ENCODE data around the gene STOML2.
"Not testable (repeated sequence)": the region's sequence is repeated elsewhere in the genome, so short reads cannot be mapped to it uniquely, and the experiment has no call there.

STOML2 gene

DNA sequence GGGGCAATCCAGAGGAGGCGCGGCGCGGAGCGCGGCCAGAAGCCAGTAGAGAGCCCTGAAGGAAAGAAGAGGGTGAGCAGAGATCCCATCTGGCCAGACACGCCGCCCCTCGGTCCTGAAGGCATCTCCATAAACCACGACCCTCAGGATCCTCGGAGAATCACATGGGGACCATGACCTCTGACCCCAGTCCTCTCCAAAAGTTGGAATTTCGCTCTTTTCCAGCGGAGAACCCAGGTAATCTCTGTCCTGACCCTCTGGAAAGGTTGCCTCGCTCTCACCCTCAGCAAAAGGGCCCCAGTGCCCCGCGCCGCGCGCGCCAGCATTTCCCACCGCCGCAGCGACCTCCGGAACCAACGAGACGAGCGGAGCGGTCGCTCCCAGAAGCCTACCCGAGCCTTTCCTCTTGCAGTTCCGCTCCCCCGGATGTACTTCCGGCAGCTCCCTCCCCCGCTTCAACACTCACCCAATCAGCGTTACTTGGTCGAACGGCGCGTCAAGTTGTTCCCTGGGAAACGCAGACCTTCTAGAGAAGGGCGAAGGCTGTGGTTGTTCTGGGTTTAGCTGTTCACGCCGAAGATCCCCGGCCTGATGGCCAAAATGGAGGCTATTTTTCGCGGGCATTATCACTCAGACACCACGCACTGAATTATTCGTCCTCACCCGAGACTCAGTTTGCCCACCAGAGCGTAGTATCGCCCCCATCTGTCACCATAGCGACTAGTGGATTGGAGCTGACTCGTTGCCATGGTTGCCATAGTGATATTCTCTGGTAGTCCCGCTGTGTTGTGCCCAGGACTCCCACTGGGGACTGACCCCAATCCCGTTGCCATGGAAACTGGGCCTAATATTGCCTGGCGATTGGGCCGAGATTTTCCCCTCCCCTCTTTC is at the start of gene STOML2 (continued):
- TF ChIP-seq, protein P1, sequence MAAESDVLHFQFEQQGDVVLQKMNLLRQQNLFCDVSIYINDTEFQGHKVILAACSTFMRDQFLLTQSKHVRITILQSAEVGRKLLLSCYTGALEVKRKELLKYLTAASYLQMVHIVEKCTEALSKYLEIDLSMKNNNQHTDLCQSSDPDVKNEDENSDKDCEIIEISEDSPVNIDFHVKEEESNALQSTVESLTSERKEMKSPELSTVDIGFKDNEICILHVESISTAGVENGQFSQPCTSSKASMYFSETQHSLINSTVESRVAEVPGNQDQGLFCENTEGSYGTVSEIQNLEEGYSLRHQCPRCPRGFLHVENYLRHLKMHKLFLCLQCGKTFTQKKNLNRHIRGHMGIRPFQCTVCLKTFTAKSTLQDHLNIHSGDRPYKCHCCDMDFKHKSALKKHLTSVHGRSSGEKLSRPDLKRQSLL (tag by site-specific recombination; IDR thresholded peaks at IDR 0.05): no peak
- TF ChIP-seq ZNF639 (tag by site-specific recombination; IDR thresholded peaks at IDR 0.05) (peak; percentile 38; the same call in 1 of the 2 replicates), ZNF146 (tag by site-specific recombination; IDR thresholded peaks at IDR 0.05) (0 out of 2 replicates have a peak, but pooled peaks have one; percentile 5), KLF17 (tag by site-specific recombination; IDR thresholded peaks at IDR 0.05) (peak; percentile 38; the same call in 1 of the 2 replicates), TSHZ1 (tag by site-specific recombination; IDR thresholded peaks at IDR 0.05; ENCODE audit: borderline replicate concordance) (no peak), ZNF610 (tag by site-specific recombination; IDR thresholded peaks at IDR 0.05; ENCODE audit: borderline replicate concordance) (peak; percentile 86; the same call in 1 of the 2 replicates)

- TF ChIP-seq SETDB1 (IDR thresholded peaks at IDR 0.05; ENCODE audit: insufficient read length, low read length) (peak; percentile 83), ZNF274 (IDR thresholded peaks at IDR 0.05; ENCODE audit: low read length) (0 out of 2 replicates have a peak, but pooled peaks have one; percentile 45)
- H3K27ac ChIP-seq (ENCODE audit: extremely low read depth, low read depth, low read length); CTCF ChIA-PET; H3K4me3 ChIP-seq (ENCODE audit: low read depth, low read length); POLR2A ChIA-PET; H3K4me1 ChIP-seq (ENCODE audit: control insufficient read depth, insufficient read depth, low read length); H3K36me3 ChIP-seq (ENCODE audit: control insufficient read depth in 2 of 2, insufficient read depth in 1 of 2, low read length in 2 of 2); H3K9me3 ChIP-seq (ENCODE audit: control insufficient read depth, insufficient read depth, low read depth, low read length); TF ChIP-seq ZNF274 (tag by site-specific recombination; IDR thresholded peaks at IDR 0.05; ENCODE audit: borderline replicate concordance): not testable (repeated sequence)
These were observed 45.1 kb upstream of the STOML2 start for GRCh38 chr9:35147941-35148563.

DNA sequence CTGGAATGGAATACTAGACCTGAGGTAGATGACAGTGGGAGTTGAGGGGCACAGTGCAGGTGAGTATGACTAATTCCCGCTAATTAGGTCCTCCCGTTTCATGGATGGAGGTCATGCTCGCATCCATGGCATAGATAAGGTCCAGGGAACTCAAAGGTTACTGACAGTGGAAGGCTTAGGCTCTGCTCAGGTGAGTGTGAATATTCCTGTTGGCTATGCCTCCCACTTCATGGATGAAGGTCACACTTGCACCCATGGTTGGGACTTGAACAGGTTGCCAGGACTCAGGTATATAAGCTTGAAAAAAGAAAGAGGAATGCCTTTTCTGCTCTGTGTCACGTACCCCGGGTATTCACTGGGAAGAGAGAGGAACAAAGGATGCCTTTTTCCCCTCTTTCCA is 39.1 kb upstream of the STOML2 start:
- no peaks in the 10 kb centered on the region for H3K4me1 ChIP-seq (ENCODE audit: control insufficient read depth, insufficient read depth, low read length)
- ChIA-PET CTCF (no interaction called here), POLR2A (no interaction called here)
- H3K27ac ChIP-seq (ENCODE audit: extremely low read depth, low read depth, low read length): no peak overlapping the region
- H3K4me3 ChIP-seq (ENCODE audit: low read depth, low read length): no peak overlapping the region
- TF ChIP-seq ZNF555 (tag by site-specific recombination; conservative IDR thresholded peaks at IDR 0.05): no peak
- TF ChIP-seq TRIM28 (IDR thresholded peaks at IDR 0.05; ENCODE audit: borderline replicate concordance, low read length): peak; percentile 96; the same call in 1 of the 2 replicates
- TF ChIP-seq SETDB1 (IDR thresholded peaks at IDR 0.05; ENCODE audit: insufficient read length, low read length): peak; percentile 58
- no peak for TF ChIP-seq SP2 (tag by site-specific recombination; IDR thresholded peaks at IDR 0.05)
- TF ChIP-seq ZNF280D (tag by site-specific recombination; IDR thresholded peaks at IDR 0.05): 0 out of 2 replicates have a peak, but pooled peaks have one; percentile 23
- no peak for TF ChIP-seq ZNF548 (tag by site-specific recombination; IDR thresholded peaks at IDR 0.05)
- TF ChIP-seq ZSCAN4 (tag by site-specific recombination; IDR thresholded peaks at IDR 0.05): no peak
- no peaks in the 10 kb centered on the region for H3K36me3 ChIP-seq (ENCODE audit: control insufficient read depth in 2 of 2, insufficient read depth in 1 of 2, low read length in 2 of 2)
- H3K9me3 ChIP-seq (ENCODE audit: control insufficient read depth, insufficient read depth, low read depth, low read length): no peaks in the 10 kb centered on the region
